HUES48 (cell line): ENCODE data around the gene METTL1.
"Not testable (repeated sequence)": the region's sequence is repeated elsewhere in the genome, so short reads cannot be mapped to it uniquely, and the experiment has no call there.

Experiments used
- H3K27ac ChIP-seq: one replicate; pipeline ENCODE4 v1.7.0; 2013; ENCODE audit warnings: low read depth, low read length, inconsistent platforms
- H3K27me3 ChIP-seq: 2 replicates; pipeline ENCODE4 v1.6.1; 2013; ENCODE audit warnings: mild to moderate bottlenecking, low read length; ENCODE audit not compliant: control insufficient read depth, insufficient read depth
- H3K36me3 ChIP-seq: 2 replicates; pipeline ENCODE4 v1.6.1; 2013; ENCODE audit warnings: low read length; ENCODE audit not compliant: control insufficient read depth, insufficient read depth
- H3K4me1 ChIP-seq: 2 replicates; pipeline ENCODE4 v1.6.1; 2013; ENCODE audit warnings: mild to moderate bottlenecking, low read length; ENCODE audit not compliant: control insufficient read depth, insufficient read depth
- H3K4me3 ChIP-seq: 2 replicates; pipeline ENCODE4 v1.5.1; 2013; ENCODE audit warnings: mild to moderate bottlenecking, low read depth, low read length
- H3K9ac ChIP-seq: 2 replicates; pipeline ENCODE4 v1.6.1; 2013; ENCODE audit warnings: mild to moderate bottlenecking, low read depth, low read length, moderate library complexity
- H3K9me3 ChIP-seq: 2 replicates; pipeline ENCODE4 v1.6.1; 2013; ENCODE audit warnings: low read length; ENCODE audit not compliant: control insufficient read depth, insufficient read depth

METTL1 gene

GRCh38 chr12:57771873-57772428, at the start of gene METTL1:
Gene METTL1, minus strand, starts transcription at chr12:57772105. Its CDS starts 22 bp downstream, at chr12:57772083.
- Histone ChIP-seq H3K36me3 (peaks cover 33% of the 10 kb centered on the region), H3K27me3 (peaks cover 9% of the 10 kb centered on the region), H3K9ac (peak within 1 kb of the TSS; percentile 100), H3K9me3 (no peaks in the 10 kb centered on the region), H3K27ac (peak within 1 kb of the TSS; percentile 98), H3K4me1 (peaks cover 4% of the 10 kb centered on the region; the same call in 1 of the 2 replicates), H3K4me3 (peak within 1 kb of the TSS; percentile 97)

- not testable (repeated sequence) for H3K4me3 ChIP-seq
Observed at GRCh38 chr12:57821015-57821414, 49.1 kb upstream of the METTL1 start.

DNA sequence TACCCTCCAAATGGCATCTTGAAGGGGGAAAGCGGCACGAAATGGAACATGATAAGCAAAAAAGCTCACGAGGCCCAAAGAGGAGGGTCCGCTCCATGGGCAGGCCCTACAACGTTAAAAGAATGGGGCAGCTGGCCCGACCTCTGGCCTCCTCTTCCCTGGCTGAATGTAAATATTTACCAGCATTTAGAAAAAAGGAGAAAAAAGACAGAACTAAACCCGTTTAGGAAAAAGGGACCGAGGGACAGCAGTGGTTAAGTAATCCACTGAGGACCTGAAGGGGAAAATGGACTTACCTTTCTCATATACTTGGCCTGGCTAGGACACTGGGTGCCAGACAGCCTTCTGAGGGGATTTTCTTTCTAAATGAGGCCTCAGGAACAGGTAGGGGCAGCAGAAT, 48.2 kb upstream of the METTL1 start:
- H3K4me3 ChIP-seq, H3K9ac ChIP-seq, H3K27ac ChIP-seq, H3K9me3 ChIP-seq, H3K27me3 ChIP-seq, H3K4me1 ChIP-seq: not testable (repeated sequence)
- peaks cover 48% of the 10 kb centered on the region for H3K36me3 ChIP-seq

More at GRCh38 chr12:57821015-57821414, 49.1 kb upstream of the METTL1 start:
- H3K36me3 ChIP-seq, result peaks cover 57% of the 10 kb centered on the region
- H3K9ac ChIP-seq, H3K27ac ChIP-seq, H3K9me3 ChIP-seq, H3K27me3 ChIP-seq, H3K4me1 ChIP-seq: not testable (repeated sequence)

GRCh38 chr12:57817990-57818331, 46.1 kb upstream of the METTL1 start:
- peaks cover 26% of the 10 kb centered on the region for H3K36me3 ChIP-seq
- H3K4me3 ChIP-seq, H3K9ac ChIP-seq, H3K27me3 ChIP-seq, H3K27ac ChIP-seq, H3K4me1 ChIP-seq, H3K9me3 ChIP-seq: not testable (repeated sequence)

DNA sequence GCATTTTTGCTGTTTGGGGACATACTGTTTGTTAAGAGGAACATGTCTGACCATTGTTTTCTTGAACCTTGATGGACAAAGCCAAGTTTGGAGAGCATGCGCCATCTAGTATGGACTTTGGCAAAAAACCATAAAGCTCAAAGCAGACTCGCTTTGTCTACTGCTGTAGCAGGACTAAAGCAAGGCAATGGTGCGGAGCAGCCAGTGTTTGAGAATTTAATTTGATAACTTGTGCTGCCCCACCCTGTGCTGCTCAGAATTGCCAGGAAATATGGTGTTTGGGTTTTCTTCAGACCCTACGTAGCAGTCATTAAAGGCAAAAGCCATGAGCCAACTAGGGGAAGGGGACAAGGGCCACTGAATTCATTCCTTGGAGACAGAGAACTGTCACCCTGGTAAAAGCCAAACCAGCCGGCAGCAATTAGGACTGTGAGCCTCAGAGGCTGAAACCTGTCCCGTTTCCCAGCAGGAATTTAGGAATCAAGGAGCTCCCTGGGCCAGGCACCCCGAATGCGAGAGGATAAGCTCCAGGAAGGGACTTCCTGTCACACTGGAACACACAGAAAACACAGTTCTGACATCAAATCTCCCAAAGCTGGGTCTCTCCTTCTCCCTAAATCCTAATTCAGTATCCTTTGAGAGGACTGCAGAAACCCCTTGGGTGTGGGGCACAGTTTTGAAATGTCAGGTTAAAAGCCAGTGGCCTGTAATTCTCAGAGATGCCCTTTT, 45.5 kb upstream of the METTL1 start:
- H3K27me3 ChIP-seq, result no peaks in the 10 kb centered on the region
- peaks cover 21% of the 10 kb centered on the region for H3K36me3 ChIP-seq
- H3K27ac ChIP-seq, result no peak overlapping the region
- H3K9ac ChIP-seq, result no peak overlapping the region
- no peak overlapping the region for H3K4me3 ChIP-seq
- H3K9me3 ChIP-seq, result no peaks in the 10 kb centered on the region
- no peaks in the 10 kb centered on the region for H3K4me1 ChIP-seq

DNA sequence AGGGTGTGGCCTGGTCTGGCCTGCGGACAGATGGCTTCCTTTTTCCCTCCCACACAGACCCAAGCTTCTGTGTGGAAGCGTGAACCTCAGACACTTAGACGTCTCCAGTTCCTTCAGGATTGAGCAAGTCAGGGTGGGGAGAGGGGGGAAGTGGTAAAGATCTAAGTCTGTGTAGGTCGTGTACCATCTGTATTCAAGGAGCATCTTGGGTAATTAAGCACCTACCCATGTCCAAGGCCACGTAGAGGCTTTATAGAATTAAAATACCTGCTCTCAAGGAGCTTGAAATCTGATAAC, 44.9 kb upstream of the METTL1 start:
- H3K4me1 ChIP-seq, result no peaks in the 10 kb centered on the region
- H3K4me3 ChIP-seq, result no peak overlapping the region
- no peaks in the 10 kb centered on the region for H3K9me3 ChIP-seq
- no peaks in the 10 kb centered on the region for H3K27me3 ChIP-seq
- no peak overlapping the region for H3K27ac ChIP-seq
- no peak overlapping the region for H3K9ac ChIP-seq
- H3K36me3 ChIP-seq, result peaks cover 15% of the 10 kb centered on the region

GRCh38 chr12:57816001-57816854, 44.3 kb upstream of the METTL1 start:
- no peaks in the 10 kb centered on the region for H3K9me3 ChIP-seq
- peaks cover 10% of the 10 kb centered on the region; the same call in 1 of the 2 replicates for H3K36me3 ChIP-seq
- no peak overlapping the region for H3K27ac ChIP-seq
- no peak overlapping the region for H3K9ac ChIP-seq
- no peak overlapping the region for H3K4me3 ChIP-seq
- no peaks in the 10 kb centered on the region for H3K27me3 ChIP-seq
- no peaks in the 10 kb centered on the region for H3K4me1 ChIP-seq

DNA sequence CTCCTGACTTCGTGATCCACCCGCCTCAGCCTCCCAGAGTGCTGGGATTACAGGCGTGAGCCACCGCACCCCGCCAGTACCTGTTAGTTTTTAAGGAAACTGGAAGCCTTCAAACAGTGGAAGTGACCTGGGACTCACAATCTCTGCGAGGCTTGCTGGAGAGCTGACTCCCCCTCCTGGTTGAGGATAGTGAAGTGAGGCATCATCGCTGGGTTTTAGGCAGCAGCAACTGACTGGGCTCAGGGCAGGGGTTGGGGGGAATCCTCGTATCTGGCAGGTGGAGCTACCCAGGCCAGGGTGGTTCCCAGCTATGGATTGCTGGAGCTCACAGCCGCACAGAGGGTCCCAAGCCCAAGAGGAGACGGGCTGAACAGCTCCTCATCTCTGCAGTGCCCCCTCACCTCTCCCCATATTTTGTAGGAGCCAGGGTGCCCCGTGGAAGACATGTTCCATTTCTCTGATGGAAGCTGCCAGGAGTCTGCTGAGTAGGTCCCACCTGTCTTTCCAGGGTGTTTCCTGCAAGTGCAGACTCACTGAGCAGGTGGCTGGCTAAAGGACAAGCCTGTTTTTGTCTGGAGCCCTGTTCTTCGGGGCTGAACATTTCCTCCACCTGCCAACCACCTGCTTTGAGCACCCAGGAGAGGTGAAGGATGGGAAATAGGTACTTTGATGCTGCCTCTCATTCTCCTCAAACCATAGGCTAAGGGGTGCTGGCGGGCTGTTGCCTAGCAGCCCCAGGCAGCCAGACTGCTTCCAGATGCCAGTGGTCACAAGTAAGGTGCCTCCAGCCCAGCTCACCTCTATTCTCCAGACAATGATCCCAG, 43.5 kb upstream of the METTL1 start:
- no peaks in the 10 kb centered on the region for H3K27me3 ChIP-seq
- no peak overlapping the region for H3K9ac ChIP-seq
- no peaks in the 10 kb centered on the region for H3K4me1 ChIP-seq
- H3K27ac ChIP-seq, result no peak overlapping the region
- H3K36me3 ChIP-seq, result 0 out of 2 replicates have a peak, but pooled peaks cover 4% of the 10 kb centered on the region
- no peak overlapping the region for H3K4me3 ChIP-seq
- H3K9me3 ChIP-seq, result no peaks in the 10 kb centered on the region

DNA sequence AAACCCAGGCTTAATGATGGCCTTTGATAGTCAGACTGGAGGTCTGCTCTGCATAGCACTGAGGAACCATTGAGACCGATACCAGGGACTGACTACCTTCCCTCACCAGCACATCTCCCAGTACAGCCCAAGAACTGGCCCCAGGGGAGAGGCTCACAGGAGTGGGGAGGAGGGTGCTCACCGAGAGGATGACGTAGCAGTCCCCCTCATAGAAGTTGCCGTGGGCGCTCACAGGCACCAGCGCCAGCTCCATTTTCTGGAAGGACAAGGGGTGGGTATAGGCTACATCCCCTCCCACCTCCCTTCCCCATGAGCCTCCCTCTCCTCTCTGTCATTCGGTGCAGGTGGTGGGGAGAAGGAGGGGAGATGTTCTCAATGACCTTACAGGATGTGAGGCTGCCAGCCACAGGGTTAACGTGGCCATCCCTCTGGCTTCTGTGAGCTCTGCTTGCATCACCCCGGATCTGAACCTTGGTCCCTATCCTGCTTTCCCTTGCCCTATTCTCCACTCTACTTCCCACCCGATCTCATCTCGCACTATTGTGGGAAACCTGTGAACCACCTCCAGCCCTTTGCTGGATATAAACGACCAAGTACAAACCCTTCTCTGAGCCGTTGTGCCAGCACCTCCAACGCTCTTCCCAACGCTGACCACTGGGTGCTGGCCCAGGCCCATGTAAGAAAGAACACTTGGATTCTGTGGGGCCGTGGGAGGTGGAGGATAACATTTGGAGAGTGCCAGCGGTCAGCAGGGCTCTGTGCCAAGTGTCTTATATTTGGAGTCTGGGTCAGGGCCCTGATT, 42.3 kb upstream of the METTL1 start:
- no peak overlapping the region for H3K9ac ChIP-seq
- no peaks in the 10 kb centered on the region for H3K4me1 ChIP-seq
- H3K27ac ChIP-seq, result no peak overlapping the region
- no peak overlapping the region for H3K4me3 ChIP-seq
- no peaks in the 10 kb centered on the region for H3K9me3 ChIP-seq
- H3K27me3 ChIP-seq, result no peaks in the 10 kb centered on the region
- 0 out of 2 replicates have a peak, but pooled peaks cover 2% of the 10 kb centered on the region for H3K36me3 ChIP-seq
